ENCODE measurements around the gene ZC3H4. TPM values are rescaled to one million over a fixed set of nuclear protein-coding genes. Genes with fewer than 3 reads are reported as not detected.
A peak's percentile ranks its signal among the peaks of the same experiment; 100 is the strongest.

Gene ZC3H4
- total and polyA plus RNA-seq, 2 donors (not counting 3 experiments of a cell fraction or from before 2014, with no cell fraction given) = 6.2 to 63.9 TPM

DNA sequence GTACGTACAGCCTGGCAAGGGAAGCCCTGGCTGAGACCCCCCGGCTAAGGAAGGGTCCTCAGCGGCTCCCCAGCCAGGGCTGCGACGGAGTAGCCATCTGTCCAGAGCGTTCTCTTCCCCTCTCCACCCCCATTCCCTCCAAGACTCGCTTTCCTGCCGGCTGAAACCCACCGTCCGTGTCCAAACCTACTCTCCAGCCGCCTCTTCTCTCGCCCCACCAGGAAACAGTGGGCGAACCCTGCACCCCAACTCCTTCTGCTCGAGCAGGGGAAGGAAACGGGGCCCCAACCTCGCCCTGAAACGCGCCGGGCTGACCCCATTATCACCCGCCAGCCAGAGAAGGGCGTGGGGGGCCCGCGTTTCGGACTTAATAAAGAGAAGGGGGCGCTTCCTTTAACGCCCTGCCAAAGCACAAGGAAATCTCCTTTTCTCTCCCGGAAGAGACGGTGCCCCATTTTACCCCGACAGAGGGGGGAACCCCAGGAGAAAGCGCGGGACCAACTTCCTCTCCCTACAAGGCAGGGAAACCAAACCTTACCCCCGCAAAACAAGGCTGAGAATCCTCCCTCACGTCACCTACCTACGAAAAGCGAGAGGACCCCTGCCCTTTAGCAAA lies 2.5 kb downstream of the ZC3H4 start:
- Histone ChIP-seq H3K79me2 (ENCODE audit: control insufficient read depth, insufficient read depth, low read length) (peaks cover 57% of the 10 kb centered on the region), H3K27me3 (ENCODE audit: control insufficient read depth in 2 of 2, insufficient read depth in 2 of 2, low read length in 2 of 2) (no peaks in the 10 kb centered on the region), H3K4me1 (ENCODE audit: control insufficient read depth, extremely low read depth, insufficient read depth, low read length) (peaks cover 43% of the 10 kb centered on the region), H3K9me3 (replicated peaks; ENCODE audit: control insufficient read depth, insufficient read depth, low read length) (no peaks in the 10 kb centered on the region), H3K9me1 (replicated peaks; ENCODE audit: control insufficient read depth, extremely low read depth, insufficient read depth, low read length) (no peaks in the 10 kb centered on the region), H3K4me3 (replicated peaks in 1 of 3; ENCODE audit: insufficient read depth in 1 of 3, low read depth in 1 of 3, low read length in 3 of 3) (peak overlapping the region; percentile 80 to 94 (median 93)), H3K36me3 (ENCODE audit: control insufficient read depth in 2 of 2, extremely low read depth in 1 of 2, insufficient read depth in 2 of 2, low read length in 2 of 2) (no peaks in the 10 kb centered on the region), H2AFZ (ENCODE audit: low read depth, low read length) (no peak overlapping the region), H3K27ac (ENCODE audit: insufficient read depth, low read depth, low read length) (peak overlapping the region; percentile 92), H4K20me1 (replicated peaks; ENCODE audit: control insufficient read depth, extremely low read depth, insufficient read depth, low read length) (no peaks in the 10 kb centered on the region), H3K4me2 (ENCODE audit: insufficient read depth, low read length) (peak overlapping the region; percentile 93), H3K9ac (replicated peaks; ENCODE audit: extremely low read depth, insufficient read depth, low read length) (peak overlapping the region; percentile 99)
- BruUV-seq (replicated peaks) = no TSS peak
- POLR2A ChIA-PET = no interaction called here
- FAIRE-seq (no peak), DNase-seq (ENCODE audit: low read depth, low spot score) (peak; percentile 21)
- TF ChIP-seq, protein P1, sequence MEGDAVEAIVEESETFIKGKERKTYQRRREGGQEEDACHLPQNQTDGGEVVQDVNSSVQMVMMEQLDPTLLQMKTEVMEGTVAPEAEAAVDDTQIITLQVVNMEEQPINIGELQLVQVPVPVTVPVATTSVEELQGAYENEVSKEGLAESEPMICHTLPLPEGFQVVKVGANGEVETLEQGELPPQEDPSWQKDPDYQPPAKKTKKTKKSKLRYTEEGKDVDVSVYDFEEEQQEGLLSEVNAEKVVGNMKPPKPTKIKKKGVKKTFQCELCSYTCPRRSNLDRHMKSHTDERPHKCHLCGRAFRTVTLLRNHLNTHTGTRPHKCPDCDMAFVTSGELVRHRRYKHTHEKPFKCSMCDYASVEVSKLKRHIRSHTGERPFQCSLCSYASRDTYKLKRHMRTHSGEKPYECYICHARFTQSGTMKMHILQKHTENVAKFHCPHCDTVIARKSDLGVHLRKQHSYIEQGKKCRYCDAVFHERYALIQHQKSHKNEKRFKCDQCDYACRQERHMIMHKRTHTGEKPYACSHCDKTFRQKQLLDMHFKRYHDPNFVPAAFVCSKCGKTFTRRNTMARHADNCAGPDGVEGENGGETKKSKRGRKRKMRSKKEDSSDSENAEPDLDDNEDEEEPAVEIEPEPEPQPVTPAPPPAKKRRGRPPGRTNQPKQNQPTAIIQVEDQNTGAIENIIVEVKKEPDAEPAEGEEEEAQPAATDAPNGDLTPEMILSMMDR (IDR thresholded peaks at IDR 0.05; ENCODE audit: extremely low read depth in 1 of 2, insufficient read depth in 1 of 2, low read depth in 1 of 2, low read length in 2 of 2) = no peak
- TF ChIP-seq, protein P2, sequence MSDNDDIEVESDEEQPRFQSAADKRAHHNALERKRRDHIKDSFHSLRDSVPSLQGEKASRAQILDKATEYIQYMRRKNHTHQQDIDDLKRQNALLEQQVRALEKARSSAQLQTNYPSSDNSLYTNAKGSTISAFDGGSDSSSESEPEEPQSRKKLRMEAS (IDR thresholded peaks at IDR 0.05; ENCODE audit: insufficient read depth, insufficient read length) = no peak
- TF ChIP-seq POLR2AphosphoS5 (IDR thresholded peaks at IDR 0.05; ENCODE audit: insufficient read depth, low read depth, low read length) = peak; percentile 37
- TF ChIP-seq POLR2A (IDR thresholded peaks at IDR 0.05; ENCODE audit: low read depth, low read length) = peak; percentile 71
- intact Hi-C loops (cut with micrococcal nuclease) (loop anchor here (5.0 kb wide), 2 partner anchors 64 to 249 kb away; partner anchors contain the start of genes ARHGAP35 and TMEM160), dilution Hi-C loops (cut with MboI; ENCODE audit: extremely low pct_ligation_motif_present, low sequenced_read_pairs) (no loop called here)
- CTCF ChIA-PET = interaction anchor here (1.7 kb wide), 1 partner anchor 32 kb away, joined by 6 read pairs; no protein-coding TSS in a partner anchor
